ENCODE results near the gene SH3TC1.

DNA sequence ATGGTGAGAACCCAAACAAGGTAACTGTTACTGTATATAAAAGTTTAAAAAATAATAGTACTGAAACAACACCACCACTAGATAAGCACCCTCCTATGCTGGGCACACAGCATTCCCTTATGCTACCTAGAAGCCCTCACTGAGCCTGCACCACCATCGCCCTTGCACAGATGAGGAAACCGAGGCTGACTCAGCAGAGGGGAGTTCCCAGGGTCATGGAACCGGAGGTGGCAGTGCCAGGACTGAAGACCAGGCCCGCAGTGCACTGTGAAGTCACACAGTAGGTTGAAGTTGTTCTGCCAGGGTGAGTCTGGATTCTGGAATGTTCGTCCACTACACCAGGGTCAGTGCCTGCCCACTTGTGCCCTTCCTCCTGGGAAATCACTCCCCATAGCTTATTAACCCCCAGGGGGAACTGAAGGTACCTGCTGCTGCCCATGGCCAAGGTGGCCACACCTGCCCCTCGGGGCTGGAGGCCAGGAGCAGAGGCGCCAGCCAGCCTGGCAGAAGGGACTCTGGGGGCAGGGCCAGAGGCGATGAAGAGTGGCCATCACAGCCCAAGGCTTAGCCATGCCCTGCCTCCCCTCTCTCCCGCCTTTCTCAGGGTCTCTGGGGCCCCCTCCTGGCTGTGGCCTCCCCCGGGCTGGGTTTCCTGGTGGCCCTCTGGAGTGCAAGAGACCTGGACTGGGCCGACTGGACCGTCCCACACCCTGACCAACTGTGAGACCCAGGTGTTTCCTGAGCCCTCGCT is 25.4 kb upstream of the SH3TC1 start:
- no peak for TF ChIP-seq CTCF (conservative IDR thresholded peaks at IDR 0.05; ENCODE audit: low read length)
- TF ChIP-seq EZH2phosphoT487 (IDR thresholded peaks at IDR 0.05; ENCODE audit: borderline replicate concordance) = no peak
